Heart left ventricle (tissue), 13 donors: Measurements from ENCODE around the gene PTBP2.

Source experiments
- CTCF ChIP-seq, 12 donors: fragments of 200-600 bp; sonication (generic) in 4 of 12; IDR thresholded peaks; one replicate each; pipeline versions ENCODE4 v1.5.0 to v1.8.0; 2018 to 2022; ENCODE audit warnings: antibody characterized with exemption in 12 of 12, mild to moderate bottlenecking in 5 of 12
- POLR2A ChIP-seq, 2 donors: fragments of 450-650 bp; IDR thresholded peaks; one replicate each; pipeline ENCODE4 v1.6.1; 2017; ENCODE audit warnings: antibody characterized with exemption in 2 of 2, mild to moderate bottlenecking in 2 of 2, moderate library complexity in 2 of 2
- donor health status: ischemic (EF 13 %, LVEDD 7.1; RV severe dilation, severe dysfunction).
- donor health status: DM: no; HTN: yes; CAD: no.
- donor health status: DM: no; HTN: no; CAD: no.
- donor health status: ischemic (EF 25% LVEDD 6.9; RV normal size, moderate dysfunction).
- donor health status: ischemic (EF 25% LVEDD 5.7; RV mildly dilated, moderate dysfunction).
- donor health status: ischemic (EF 35%, LVEDD 5.7; RV mildly dilated, moderate dysfunction).
- donor health status: nonischemic (EF 11% LVEDD 7.7; RV severe dilation, severe dysfunction).
- donor health status: DM: yes; HTN: yes; CAD: no.
- donor health status: PGD.
- donor health status: ischemic (EF 29% LVEDD 5.4; RV normal size, mild dysfunction).
- donor health status: nonischemic (EF 23%, LVEDD 6.1; RV moderate dilation, normal function).

GRCh38 chr1:96747565-96747964 lies 26.0 kb downstream of the PTBP2 start:
- TF ChIP-seq CTCF (IDR thresholded peaks at IDR 0.05) (no peak), POLR2A (IDR thresholded peaks at IDR 0.05) (no peak)
